Endometrium (tissue), 2 donors: ENCODE results near the gene HEATR3.
"Not testable (repeated sequence)": the region's sequence is repeated elsewhere in the genome, so short reads cannot be mapped to it uniquely, and the experiment has no call there.

Experiments
- FAIRE-seq: peaks from 2 replicates; lab custom pipeline; 2012; peaks lifted over from hg19 to GRCh38; lab: Jason Lieb, UNC
- donor health status: control.
- donor health status: control.

HEATR3 gene

DNA sequence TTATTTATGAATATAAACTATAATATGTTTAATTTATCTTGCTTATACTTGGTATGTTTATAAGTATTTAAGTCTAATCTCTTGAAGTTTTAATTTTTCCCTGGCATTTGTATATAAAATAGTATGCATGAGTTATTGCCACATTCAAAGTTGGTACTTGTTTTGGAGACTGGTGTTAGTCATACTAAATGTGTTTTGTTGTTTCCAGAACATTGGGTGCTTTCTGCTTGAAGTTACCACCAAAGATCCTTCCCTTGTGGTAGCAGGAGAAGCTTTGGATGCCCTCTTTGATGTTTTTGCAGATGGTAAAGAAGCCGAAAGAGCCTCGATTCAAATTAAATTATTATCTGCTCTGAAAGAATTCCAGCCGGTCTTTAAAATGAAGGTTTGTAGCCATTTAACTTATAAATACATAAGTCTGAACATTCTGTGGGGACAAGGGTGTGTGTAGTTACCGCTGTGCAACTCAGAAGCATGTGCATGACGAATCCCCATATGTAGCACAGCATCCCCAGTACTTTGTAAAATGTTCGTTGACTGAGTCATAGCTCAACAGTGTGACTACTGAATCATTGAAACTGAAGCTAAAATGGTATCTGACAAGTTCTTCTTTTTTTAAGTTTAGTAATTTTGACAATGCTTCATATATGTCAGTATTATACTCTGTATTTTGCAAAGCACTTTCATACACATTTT is 36.4 kb downstream of the HEATR3 start:
- no peak for FAIRE-seq

DNA sequence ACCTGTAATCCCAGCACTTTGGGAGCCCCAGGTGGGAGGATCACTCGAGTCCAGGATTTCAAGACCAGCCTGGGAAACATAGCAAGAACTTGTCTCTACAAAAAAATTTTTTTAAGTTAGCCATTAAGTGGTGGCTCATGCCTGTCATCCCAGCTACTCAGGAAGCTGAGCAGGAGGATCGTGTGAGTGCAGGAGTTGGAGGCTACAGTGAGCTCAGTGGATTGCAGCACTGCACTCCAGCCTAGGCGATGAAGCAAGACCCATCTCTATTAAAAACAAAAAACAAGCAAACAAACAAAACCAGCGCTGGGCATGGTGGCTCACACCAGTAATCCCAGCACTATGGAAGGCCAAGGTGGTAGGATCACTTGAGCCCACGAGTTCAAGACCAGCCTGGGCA is 38.0 kb downstream of the HEATR3 start:
- no peak for FAIRE-seq

DNA sequence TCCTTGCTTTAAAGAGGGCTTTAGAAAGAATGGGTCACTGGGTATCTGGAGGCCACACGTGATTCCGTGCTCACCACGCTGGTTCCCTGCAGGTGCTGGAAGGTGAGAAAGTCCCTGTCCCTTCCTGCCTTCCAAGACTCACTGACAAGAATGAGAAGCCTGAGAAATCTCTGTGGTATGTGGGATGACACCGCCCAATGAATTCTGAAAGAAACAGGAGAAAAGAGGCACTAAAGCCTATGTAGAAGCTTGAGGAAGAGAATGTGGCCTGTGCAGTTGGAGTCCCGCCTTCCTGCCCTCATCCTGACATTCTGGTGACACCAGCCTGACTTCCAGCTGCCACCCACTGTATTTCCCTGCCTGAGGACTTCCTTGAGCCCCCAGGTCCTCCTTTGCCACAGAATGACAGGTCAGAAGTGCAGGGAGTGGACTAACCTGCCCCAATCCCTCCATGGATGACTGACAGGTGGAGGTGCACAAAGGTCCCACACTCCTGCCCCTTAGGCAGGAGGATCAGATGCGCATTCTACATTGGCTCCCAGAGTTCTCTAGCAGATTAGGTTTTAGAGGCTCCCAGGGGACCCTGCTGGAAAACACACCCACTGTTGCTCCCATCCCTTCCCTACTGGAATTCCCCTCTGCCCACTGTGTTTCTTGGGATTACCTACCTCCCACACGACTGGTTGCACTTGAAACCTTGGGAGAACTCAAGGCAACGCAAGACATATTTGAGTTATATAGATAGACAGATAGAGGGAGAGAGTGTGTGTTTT is 48.8 kb downstream of the HEATR3 start:
- FAIRE-seq, result no peak

DNA sequence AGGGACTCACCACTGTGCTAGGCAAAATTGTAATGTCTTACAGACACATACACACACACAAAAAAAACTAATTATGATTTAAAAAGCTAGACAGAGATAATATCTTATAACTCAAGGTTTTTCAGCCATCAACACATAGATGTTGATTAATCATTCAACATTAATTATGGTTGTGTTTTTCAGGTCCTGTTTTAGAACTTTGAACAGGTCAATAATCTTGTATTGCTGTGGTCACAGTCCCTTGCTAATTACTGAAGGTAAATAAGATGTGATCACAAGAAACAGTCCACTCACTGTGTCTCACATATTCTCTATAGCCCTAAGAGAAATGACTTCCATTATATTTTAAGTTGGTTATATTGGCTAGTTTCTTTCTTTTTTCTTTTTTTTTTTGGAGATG is 54.9 kb downstream of the HEATR3 start:
- no peak for FAIRE-seq

DNA sequence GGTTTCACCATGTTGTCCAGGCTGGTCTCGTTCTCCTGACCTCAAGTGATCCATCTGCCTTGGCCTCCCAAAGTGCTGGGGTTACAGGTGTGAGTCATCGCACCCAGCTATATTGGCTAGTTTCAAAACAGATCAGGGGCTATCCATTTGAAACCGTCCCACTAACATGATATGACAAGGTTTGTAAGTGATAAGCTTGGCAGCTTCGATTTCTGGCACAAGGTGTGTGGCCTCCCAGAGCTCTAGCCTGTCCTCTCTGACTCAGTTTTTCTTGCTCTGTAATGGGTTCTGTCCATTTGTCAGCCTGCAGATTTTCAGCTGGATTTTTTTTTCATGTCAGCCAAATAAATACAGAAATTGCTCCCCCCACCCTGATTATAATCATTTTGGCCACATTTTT is 55.5 kb downstream of the HEATR3 start:
- FAIRE-seq, result no peak

DNA sequence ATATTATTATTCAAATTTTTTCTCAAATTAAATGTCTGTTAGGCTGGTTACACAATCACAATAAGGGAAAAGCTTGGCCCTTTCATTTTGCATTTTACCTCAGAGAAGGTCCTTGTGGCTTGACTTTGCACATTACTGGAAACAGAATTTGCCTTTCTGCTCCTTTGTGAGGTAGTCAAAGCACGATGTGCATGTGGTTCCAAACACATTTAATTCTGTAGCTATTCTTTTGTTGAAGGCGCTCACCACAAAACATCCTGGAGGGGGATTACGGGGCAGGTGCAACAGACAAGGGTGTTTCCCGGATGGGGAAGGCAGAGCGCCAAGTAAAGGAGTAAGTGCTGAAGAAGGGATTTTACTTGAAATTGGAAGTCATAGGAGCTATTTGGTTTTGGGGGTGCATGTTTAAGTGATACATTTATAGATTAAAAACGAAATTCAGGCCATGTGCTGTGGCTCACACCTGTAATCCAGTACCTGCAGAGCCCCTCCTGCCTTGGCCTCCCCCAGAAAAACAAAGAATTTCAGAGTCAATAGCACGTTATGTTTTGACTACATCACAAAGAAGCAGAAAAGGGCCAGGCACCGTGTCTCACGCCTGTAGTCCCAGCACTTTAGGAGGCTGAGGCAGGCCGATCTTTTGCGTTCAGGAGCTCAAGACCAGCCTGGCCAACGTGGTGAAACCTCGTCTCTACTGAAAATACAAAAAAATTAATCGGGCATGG is 56.1 kb downstream of the HEATR3 start:
- FAIRE-seq, result no peak

DNA sequence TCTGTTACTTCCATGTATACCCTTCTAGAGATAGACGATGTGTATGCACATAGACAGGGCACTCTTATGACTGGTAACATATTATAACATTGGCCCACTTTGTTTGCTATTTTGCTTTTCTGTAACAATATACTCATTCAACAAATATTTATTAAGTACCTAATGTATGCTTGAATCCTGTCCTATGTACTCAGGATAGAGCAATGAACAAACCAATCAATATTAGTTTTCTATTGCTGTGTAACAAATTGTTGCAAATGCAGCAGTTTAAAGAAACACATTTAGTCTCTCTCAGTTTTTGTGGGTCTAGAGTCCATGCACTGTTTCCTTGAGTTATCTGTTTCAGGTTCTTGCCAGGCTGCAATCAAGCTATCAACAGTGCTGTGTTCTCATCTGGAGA is 57.6 kb downstream of the HEATR3 start:
- FAIRE-seq, result no peak

DNA sequence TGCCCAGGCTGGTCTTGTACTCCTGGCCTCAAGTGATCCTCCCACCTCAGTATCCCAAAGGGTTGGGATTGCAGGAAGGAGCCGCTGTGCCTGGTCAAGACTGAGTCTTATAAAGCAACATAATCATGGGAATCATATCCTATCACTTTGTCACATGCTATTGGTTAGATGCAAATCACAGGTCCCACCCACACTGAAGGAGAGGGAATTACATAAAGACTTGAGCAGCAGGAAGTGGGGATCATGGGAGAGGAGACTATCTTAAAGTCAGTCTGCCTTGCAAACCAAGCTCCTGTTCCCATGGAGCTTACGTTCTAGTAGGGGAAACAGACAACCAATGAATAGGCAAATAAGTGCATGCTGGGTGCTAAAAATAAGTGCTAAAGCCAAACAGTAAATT is 59.0 kb downstream of the HEATR3 start:
- FAIRE-seq, result no peak

DNA sequence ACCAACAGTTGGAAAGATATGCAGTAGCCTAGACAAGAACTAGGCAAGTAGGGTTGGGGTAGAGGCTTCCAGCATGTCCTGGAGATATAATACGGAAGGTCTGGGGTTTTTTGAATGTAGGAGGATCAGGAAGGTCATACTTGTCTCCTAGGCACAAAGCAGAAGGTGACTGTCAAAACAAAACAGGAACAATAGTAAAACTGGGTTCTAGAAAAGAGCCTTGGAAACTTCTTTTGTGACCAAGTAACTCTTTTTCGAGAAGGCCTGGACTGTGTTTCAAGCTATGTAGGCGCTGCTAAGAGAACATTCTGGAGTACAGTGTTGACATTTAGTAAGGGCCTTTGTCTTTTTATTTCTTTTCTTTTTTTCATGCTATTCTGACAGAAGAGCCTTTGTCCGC is 60.4 kb downstream of the HEATR3 start:
- no peak for FAIRE-seq

DNA sequence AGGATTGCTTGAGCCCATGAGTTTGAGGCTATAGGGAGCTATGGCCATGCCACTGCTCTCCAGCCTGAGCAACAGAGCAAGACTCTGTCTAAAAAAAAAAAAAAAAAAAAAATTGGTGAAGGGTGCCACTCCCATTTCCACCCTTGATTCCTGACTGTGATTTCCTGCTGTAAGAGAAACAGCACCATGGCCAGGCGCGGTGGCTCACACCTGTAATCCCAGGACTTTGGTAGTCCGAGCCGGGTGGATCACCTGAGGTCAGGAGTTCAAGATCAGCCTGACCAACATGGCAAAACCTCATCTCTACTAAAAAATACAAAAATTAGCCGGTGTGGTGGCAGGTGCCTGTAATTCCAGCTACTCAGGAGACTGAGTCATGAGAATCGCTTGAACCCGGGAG is 66.8 kb downstream of the HEATR3 start:
- not testable (repeated sequence) for FAIRE-seq

DNA sequence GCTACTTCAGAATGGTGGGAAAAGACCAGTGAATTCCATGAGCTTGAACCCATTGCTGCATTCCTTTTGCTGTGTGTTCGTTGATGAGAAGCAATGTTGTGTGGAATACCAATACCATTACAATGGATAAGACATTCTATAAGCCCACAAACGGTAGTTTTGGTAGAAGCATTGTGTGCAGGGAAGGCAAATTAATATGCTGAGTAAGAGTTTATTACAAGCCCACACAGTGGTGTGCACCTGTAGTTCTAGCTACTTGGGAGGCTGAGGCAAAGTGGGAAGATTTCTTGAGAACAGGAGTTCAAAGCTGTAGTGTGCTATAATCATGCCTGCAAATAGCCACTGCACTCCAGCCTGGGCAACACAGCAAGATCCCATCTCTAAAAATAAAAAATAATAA is 67.4 kb downstream of the HEATR3 start:
- FAIRE-seq, result no peak

DNA sequence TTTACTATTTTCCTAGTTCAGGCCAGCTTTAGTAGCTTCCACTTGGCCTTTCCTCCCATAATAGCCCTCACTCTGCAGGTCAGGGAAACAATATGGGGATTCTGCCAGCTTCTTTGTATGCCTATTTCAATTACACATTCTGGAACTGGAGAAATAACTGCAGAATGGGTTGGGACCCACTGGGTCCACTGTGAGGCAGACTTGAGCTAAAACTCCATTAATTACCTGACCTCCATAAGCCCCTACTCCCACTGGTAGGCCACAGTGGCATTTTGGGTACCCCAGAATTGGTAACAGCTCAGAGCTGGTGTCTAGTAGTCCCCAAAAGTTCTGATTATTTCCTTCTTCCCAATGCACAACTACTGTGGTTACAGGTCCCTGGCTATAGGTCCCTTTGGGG is 70.6 kb downstream of the HEATR3 start:
- FAIRE-seq, result no peak

DNA sequence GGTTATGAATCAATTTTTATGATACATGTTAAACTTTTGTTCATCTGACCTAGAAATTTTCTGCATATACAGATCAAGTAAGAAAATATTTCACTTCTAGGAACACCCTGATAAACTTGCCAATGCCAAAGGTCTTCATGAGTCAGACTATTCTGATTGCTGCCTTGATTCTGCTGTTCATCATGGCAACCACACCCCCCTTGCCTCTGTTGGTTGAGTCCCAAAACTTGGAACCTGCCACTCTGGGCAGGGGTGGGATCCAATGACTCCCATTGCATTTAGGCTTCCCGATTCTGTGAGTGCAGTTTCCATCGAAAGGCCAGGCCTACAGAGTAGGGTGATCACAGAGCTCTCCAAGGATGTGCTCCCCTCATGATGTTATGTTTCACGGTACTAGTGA is 71.5 kb downstream of the HEATR3 start:
- no peak for FAIRE-seq

DNA sequence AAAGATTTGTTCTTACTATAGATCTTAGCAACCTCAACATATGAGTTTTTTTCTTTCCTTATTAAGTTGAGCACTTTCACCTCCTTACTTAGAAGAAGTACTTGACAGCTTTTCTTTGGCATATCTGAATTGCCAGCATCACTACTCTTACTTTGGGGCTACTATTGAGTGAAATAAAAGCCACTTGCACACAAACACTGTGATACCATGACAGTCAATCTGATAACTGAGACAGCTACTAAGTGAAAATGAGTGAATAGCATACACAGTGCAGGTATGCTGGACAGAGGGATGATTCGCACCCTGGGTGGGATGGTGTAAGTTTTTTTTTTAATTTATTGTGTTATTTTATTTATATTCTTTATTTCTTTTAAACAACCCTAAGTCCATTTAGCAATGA is 73.8 kb downstream of the HEATR3 start:
- FAIRE-seq, result no peak

DNA sequence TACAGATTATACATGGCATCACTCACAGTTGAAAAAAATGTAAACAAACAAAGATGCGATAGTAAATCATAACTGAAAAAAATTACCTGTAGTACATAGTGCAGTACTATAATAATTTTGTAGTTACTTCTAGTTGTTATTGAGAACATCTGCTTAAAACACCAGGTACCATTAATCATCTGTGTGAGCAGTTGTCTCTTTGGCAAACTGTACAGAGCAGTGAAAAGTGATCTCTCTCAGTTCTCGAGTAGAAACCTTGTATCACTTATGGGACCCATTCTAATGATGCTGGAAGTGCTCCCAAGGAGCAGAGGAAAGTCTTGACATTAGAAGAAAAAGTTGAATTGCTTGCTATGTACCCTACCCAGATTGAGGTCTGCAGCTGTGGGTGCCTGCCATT is 78.4 kb downstream of the HEATR3 start:
- no peak for FAIRE-seq

DNA sequence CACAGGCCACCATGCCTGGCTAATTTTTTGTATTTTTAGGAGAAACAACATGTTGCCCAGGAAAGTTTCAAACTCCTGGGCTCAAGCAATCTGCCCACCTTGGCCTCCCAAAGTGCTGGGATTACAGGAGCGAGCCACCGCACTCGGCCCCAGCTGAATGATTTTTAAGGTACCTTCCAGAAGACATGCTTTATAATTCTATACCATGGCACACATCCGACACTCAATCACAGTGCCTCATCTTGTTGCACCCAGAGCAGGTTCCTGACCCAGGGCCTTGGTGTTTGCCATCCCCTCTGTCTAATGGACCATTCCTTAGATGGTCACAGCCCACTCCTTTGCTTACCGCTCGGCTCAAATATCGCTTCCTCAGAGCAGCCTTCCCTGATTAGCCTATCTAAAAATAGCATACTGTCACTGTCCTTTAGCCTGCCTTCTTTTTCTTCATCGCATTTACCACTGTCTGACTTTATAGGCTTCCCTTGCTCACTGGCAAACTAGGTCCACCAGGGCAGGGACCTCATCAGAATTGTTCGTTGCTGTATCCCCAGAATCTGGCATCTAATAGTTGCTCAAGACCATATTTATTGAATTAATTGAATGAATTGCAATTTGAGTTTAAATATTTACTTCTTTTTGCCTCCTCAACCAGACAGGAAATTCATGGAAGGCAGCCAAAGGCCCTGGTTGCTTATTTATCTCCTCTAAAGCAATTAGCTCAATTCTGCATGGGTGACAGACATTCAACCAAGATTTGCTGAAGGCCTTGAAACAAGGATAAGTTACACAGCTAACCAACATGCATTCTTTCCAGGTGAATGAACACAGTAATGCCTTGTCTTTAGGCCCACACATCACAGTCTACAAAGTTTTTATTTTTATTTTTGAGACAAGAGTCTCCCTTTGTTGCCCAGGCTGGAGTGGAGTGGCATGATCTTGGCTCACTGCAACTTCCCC is 81.0 kb downstream of the HEATR3 start:
- no peak for FAIRE-seq

DNA sequence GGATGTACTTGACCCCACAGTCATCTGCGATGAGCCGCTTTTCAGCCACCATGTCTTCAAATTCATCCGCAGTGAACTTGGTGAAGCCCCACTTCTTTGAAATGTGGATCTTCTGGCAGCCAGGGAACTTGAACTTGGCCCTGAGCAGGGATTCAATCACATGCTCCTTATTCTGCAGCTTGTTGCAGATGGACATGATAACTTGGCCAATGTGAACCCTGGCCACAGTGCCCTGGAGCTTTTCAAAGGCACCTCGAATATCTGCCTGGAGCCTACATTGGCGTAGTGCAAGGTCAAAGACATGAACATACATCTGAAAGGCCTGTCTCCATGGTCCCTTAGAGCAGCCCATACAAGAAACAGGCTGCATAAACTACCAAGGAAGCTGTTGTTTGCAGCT is 85.6 kb downstream of the HEATR3 start:
- FAIRE-seq, result no peak

DNA sequence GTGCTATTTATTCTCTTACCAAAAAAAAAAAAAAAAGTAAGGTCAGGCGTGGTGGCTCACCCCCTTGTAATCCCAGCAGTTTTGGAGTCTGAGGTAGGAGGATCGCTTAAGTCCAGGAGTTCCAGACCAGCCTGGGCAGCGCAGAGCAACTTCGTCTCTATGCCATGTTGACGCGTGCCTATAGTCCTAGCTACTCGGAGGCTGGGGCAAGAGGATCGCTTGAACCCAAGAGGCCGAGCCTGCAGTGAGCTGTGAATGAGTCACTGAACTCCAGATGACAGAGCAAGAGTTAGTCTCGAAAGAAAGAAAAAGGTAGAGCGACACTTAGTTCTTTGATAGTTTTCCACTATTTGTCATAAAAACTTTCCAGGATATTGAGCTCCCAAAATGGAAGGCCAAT is 86.0 kb downstream of the HEATR3 start:
- no peak for FAIRE-seq

DNA sequence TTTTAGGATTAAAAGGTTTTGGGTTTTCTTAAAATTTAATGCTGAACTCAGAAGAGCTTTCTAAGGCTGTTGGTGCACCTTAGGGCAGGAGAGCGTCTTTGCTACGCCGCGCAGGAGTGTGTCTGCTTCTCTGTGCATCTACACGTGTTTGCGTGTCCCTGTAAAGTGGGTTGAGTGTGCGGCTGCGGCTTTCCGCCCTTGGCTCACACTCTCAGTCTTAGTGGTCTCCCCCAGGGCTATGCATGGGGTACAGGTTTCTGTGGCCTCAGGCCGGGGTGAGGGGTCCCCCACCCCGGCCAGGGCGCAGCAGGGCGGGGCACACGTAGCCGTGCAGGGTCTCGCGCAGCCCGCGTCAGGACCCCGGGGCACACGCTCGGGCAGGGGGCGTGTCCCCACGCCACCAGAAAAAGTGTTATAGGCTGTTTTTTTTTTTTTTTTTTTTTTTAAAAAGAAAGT is 86.6 kb downstream of the HEATR3 start:
- FAIRE-seq, result no peak

DNA sequence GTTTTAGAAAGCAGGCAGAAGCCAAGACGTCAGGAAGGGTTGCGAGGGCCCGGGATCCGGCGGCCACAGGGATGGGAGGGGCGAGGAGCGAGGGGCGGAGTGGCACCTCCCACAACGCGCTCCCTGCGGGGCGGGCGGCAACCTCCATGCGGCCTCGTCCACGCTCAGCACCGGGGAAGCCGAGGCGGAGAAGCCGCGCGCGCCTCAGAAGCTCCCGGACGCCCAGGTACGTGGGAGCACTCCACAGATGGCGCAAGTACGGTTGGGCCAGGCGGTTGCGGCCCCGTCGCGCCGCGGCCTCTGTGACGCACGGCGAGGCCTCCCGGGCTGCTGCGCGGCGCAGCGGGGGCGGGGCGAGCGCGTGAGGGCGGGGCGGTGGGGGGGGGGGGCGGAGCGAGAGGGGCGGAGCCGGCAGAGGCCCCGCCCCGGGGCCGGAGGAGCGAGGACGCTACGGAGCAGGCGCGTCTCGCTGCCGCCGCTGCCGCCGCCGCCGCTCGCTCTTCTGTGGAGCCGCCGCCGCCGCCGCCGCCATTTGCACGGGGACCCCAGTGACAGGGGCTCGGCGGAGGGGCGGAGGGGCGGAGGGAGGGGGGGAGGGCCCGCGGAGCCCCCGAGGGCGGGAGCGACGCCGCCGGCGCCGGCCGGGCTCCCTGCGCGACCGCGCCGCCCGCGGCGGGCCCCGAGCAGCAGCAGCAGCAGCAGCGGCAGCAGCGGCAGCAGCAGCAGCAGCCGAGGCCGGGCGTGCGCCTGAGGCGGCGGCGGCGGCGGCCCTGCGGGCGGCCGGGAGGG is 87.2 kb downstream of the HEATR3 start, which contains the start of gene TENT4B:
Gene TENT4B, plus strand, starts transcription at position 500 of the 789 bp plus-strand sequence. CDS start 316 bp downstream, outside the sequence.
- FAIRE-seq, result no peak
